HG03095 (cell line): ENCODE measurements around the gene HSBP1.

Source experiments
- ATAC-seq: cut with Tn5 transposase; IDR thresholded peaks from one replicate; pipeline ENCODE4 v1.9.1; 2021; ENCODE audit warnings: moderate library complexity; ENCODE audit not compliant: unreplicated experiment

Gene HSBP1

GRCh38 chr16:83835586-83836566 lies 28.1 kb downstream of the HSBP1 start:
- no peak for ATAC-seq

GRCh38 chr16:83837566-83837965 lies 29.8 kb downstream of the HSBP1 start:
- ATAC-seq: no peak

GRCh38 chr16:83838151-83838550 lies 30.4 kb downstream of the HSBP1 start:
- no peak for ATAC-seq

GRCh38 chr16:83839561-83839960 lies 31.8 kb downstream of the HSBP1 start:
- ATAC-seq: no peak

- no peak for ATAC-seq
Measured at GRCh38 chr16:83840060-83840617, 32.4 kb downstream of the HSBP1 start.

- no peak for ATAC-seq
Measured at GRCh38 chr16:83842291-83842690, 34.5 kb downstream of the HSBP1 start.

GRCh38 chr16:83842756-83843507 lies 35.2 kb downstream of the HSBP1 start:
- ATAC-seq: no peak

- no peak for ATAC-seq
Measured at GRCh38 chr16:83843657-83844056, 35.9 kb downstream of the HSBP1 start.

GRCh38 chr16:83845263-83845662 lies 37.5 kb downstream of the HSBP1 start:
- ATAC-seq: no peak

GRCh38 chr16:83847371-83848225 lies 39.8 kb downstream of the HSBP1 start:
- no peak for ATAC-seq

GRCh38 chr16:83849421-83849820 lies 41.6 kb downstream of the HSBP1 start:
- no peak for ATAC-seq

- no peak for ATAC-seq
Measured at GRCh38 chr16:83850947-83851346, 43.2 kb downstream of the HSBP1 start.

GRCh38 chr16:83851473-83851872 lies 43.7 kb downstream of the HSBP1 start:
- no peak for ATAC-seq

- ATAC-seq: no peak
Measured at GRCh38 chr16:83852774-83853173, 45.0 kb downstream of the HSBP1 start.

- ATAC-seq: no peak
Measured at GRCh38 chr16:83853834-83854233, 46.1 kb downstream of the HSBP1 start.

GRCh38 chr16:83854420-83854819 lies 46.6 kb downstream of the HSBP1 start:
- no peak for ATAC-seq

GRCh38 chr16:83856792-83857191 lies 49.0 kb downstream of the HSBP1 start:
- ATAC-seq: no peak

GRCh38 chr16:83859265-83859664 lies 51.5 kb downstream of the HSBP1 start:
- ATAC-seq: no peak

- no peak for ATAC-seq
Measured at GRCh38 chr16:83862661-83863060, 54.9 kb downstream of the HSBP1 start.

GRCh38 chr16:83863682-83864081 lies 55.9 kb downstream of the HSBP1 start:
- no peak for ATAC-seq
